ENCODE measurements around the gene ACSF2. TPM values are rescaled to one million over a fixed set of nuclear protein-coding genes. Genes with fewer than 3 reads are reported as not detected.

Gene ACSF2
- polyA plus RNA-seq, 1 of the 3 experiments (the other 2 are of a cell fraction) = 46.6 TPM

GRCh38 chr17:50470426-50470825 is 44.4 kb downstream of the ACSF2 start:
- Histone ChIP-seq H3K4me1 (ENCODE audit: control insufficient read depth in 1 of 2, insufficient read depth in 2 of 2, low read depth in 1 of 2, low read length in 1 of 2) (peaks cover 0 to 17% of the 10 kb centered on the region in 2 experiments; a peak in 1 of 4 replicates), H4K20me1 (ENCODE audit: insufficient read depth) (no peaks in the 10 kb centered on the region; the same call in 1 of the 2 replicates), H3K36me3 (replicated peaks in 1 of 2; ENCODE audit: control insufficient read depth in 1 of 2, insufficient read depth in 2 of 2, low read length in 1 of 2) (no peaks in the 10 kb centered on the region), H3K4me2 (no peak overlapping the region), H3K9me2 (no peaks in the 10 kb centered on the region), H2AFZ (ENCODE audit: low read depth) (no peak overlapping the region), H3K9ac (no peak overlapping the region), H3K4me3 (ENCODE audit: low read depth in 2 of 2, low read length in 1 of 2) (no peak overlapping the region), H3K9me3 (no peaks in the 10 kb centered on the region), H3K27me3 (ENCODE audit: insufficient read depth) (no peaks in the 10 kb centered on the region), H3F3A (replicated peaks; ENCODE audit: insufficient read depth) (no peaks in the 10 kb centered on the region), H3K27ac (ENCODE audit: low read depth in 2 of 2, low read length in 1 of 2) (no peak overlapping the region), H3K79me2 (ENCODE audit: insufficient read depth) (no peaks in the 10 kb centered on the region)
- ChIA-PET CTCF (interaction anchor here (0.8 to 5.6 kb wide), 8 partner anchors 8 to 313 kb away, joined by 3 to 53 read pairs (median 4); partner anchors contain the start of genes LRRC59 and RSAD1), POLR2A (interaction anchor here (0.6 kb wide), 1 partner anchor 82 kb away, joined by 3 read pairs; no protein-coding TSS in a partner anchor)
- TF ChIP-seq TEAD4 (IDR thresholded peaks at IDR 0.05; ENCODE audit: borderline replicate concordance, insufficient read depth) = no peak
- TF ChIP-seq, protein P1, sequence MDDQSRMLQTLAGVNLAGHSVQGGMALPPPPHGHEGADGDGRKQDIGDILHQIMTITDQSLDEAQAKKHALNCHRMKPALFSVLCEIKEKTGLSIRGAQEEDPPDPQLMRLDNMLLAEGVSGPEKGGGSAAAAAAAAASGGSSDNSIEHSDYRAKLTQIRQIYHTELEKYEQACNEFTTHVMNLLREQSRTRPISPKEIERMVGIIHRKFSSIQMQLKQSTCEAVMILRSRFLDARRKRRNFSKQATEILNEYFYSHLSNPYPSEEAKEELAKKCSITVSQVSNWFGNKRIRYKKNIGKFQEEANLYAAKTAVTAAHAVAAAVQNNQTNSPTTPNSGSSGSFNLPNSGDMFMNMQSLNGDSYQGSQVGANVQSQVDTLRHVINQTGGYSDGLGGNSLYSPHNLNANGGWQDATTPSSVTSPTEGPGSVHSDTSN (IDR thresholded peaks at IDR 0.05) = no peak
- TF ChIP-seq, protein P2, sequence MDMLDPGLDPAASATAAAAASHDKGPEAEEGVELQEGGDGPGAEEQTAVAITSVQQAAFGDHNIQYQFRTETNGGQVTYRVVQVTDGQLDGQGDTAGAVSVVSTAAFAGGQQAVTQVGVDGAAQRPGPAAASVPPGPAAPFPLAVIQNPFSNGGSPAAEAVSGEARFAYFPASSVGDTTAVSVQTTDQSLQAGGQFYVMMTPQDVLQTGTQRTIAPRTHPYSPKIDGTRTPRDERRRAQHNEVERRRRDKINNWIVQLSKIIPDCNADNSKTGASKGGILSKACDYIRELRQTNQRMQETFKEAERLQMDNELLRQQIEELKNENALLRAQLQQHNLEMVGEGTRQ (IDR thresholded peaks at IDR 0.05; ENCODE audit: borderline replicate concordance, low read depth, low read length) = no peak
- TF ChIP-seq MXI1 (IDR thresholded peaks at IDR 0.05; ENCODE audit: low read depth, low read length) = no peak
- TF ChIP-seq, protein P3, sequence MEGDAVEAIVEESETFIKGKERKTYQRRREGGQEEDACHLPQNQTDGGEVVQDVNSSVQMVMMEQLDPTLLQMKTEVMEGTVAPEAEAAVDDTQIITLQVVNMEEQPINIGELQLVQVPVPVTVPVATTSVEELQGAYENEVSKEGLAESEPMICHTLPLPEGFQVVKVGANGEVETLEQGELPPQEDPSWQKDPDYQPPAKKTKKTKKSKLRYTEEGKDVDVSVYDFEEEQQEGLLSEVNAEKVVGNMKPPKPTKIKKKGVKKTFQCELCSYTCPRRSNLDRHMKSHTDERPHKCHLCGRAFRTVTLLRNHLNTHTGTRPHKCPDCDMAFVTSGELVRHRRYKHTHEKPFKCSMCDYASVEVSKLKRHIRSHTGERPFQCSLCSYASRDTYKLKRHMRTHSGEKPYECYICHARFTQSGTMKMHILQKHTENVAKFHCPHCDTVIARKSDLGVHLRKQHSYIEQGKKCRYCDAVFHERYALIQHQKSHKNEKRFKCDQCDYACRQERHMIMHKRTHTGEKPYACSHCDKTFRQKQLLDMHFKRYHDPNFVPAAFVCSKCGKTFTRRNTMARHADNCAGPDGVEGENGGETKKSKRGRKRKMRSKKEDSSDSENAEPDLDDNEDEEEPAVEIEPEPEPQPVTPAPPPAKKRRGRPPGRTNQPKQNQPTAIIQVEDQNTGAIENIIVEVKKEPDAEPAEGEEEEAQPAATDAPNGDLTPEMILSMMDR (IDR thresholded peaks at IDR 0.05) = no peak
- no peak for TF ChIP-seq ELF1 (IDR thresholded peaks at IDR 0.05)
- no peak for TF ChIP-seq MEF2A (IDR thresholded peaks at IDR 0.05; ENCODE audit: borderline replicate concordance, low read depth)
- WGBS (ENCODE audit: low lambda C conversion rate) = 91% methylated on average over 6 of the region's 6 CpGs
- no peak for DNase-seq

DNA sequence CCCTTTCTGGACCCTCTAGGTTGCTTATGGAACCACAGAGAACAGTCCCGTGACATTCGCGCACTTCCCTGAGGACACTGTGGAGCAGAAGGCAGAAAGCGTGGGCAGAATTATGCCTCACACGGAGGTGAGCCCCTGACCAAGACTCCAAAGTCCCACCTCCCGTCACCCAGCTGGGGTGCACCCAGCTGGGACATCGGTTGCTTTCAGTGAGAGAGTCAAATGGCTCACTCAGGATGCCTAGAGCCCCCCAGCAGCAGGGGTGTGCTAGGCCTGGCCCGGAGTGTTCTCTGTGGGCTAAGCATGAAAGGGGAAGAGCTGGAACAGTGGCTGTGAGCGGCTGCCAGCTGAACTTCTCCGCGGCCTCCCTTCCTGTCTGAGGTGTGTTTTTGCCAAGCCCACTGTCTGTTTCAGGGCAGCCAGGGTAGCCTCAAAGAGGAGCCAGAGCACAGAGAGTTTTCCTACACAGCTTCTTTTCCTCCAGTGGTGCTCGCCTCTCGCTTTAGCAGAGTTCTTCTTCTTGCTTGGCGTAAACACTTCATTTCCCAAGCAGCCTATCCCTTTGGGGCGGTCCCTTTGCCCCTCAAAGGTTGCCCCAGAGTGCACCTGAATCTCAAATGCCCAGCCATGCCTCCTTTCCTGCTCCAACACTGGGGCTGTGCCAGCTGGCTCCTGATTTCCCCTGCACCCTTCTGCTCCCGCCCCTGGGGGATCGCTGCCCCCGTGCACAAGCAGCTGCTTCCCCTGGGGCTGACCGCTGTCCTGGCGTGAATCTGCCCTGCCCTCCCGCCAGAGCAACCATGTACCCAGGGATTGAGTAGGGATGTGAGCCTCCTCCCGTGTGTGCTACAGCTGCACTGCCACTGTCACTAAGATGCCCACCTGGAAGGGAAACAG is 45.2 kb downstream of the ACSF2 start:
- Histone ChIP-seq H4K20me1 (ENCODE audit: insufficient read depth) (no peaks in the 10 kb centered on the region), H3K27me3 (ENCODE audit: insufficient read depth) (no peaks in the 10 kb centered on the region), H3K4me3 (ENCODE audit: low read depth in 2 of 2, low read length in 1 of 2) (no peak overlapping the region), H3K9ac (no peak overlapping the region), H3K79me2 (ENCODE audit: insufficient read depth) (no peaks in the 10 kb centered on the region), H3F3A (replicated peaks; ENCODE audit: insufficient read depth) (no peaks in the 10 kb centered on the region), H3K4me1 (ENCODE audit: control insufficient read depth in 1 of 2, insufficient read depth in 2 of 2, low read depth in 1 of 2, low read length in 1 of 2) (peaks cover 0 to 17% of the 10 kb centered on the region in 2 experiments; a peak in 1 of 4 replicates), H3K9me2 (no peaks in the 10 kb centered on the region), H3K9me3 (no peaks in the 10 kb centered on the region), H3K27ac (ENCODE audit: low read depth in 2 of 2, low read length in 1 of 2) (no peak overlapping the region), H2AFZ (ENCODE audit: low read depth) (no peak overlapping the region), H3K36me3 (replicated peaks in 1 of 2; ENCODE audit: control insufficient read depth in 1 of 2, insufficient read depth in 2 of 2, low read length in 1 of 2) (no peaks in the 10 kb centered on the region), H3K4me2 (no peak overlapping the region)
- 91% methylated on average over 22 of the region's 22 CpGs for WGBS (ENCODE audit: low lambda C conversion rate)
- ChIA-PET CTCF (interaction anchor here (0.8 to 5.6 kb wide), 10 partner anchors 7 to 312 kb away, joined by 3 to 53 read pairs (median 6); partner anchors contain the start of genes LRRC59 and RSAD1), POLR2A (no interaction called here)
- TF ChIP-seq RAD21 (IDR thresholded peaks at IDR 0.05; ENCODE audit: low read length) = no peak
- no peak for TF ChIP-seq FOXM1 (IDR thresholded peaks at IDR 0.05; ENCODE audit: low read depth)
- no peak for TF ChIP-seq NRF1 (IDR thresholded peaks at IDR 0.05; ENCODE audit: low read depth, low read length)
- no peak for TF ChIP-seq GABPA (IDR thresholded peaks at IDR 0.05; ENCODE audit: low read depth)
- DNase-seq = no peak

All from SK-N-SH (cell line).